Caco-2 (cell line): Measurements from ENCODE around the gene DGKB. TPM values are rescaled to one million over a fixed set of nuclear protein-coding genes. Genes with fewer than 3 reads are reported as not detected.
A peak's percentile ranks its signal among the peaks of the same experiment; 100 is the strongest.

Source experiments
- BruUV-seq: library from RNA; stranded (reverse); fragments of 400-500 nt; replicated peaks from 2 replicates; lab custom pipeline; 2021; lab: Mats Ljungman, UMichigan
- CTCF ChIA-PET: fragments of 300-600 bp; sonication (Branson Sonifier 250); formaldehyde crosslinking; loops from one replicate; lab custom pipeline; 2022; ENCODE audit warnings: antibody characterized with exemption; lab: Charles Lee
- POLR2A ChIA-PET: fragments of 300-600 bp; sonication (Branson Sonifier 250); formaldehyde crosslinking; loops from one replicate; lab custom pipeline; 2022; ENCODE audit warnings: antibody characterized with exemption; lab: Charles Lee
- DNase-seq, 2 experiments: peaks; one replicate each; pipeline versions ENCODE4 v3.0.0 to v3.0.0-alpha.2; 2020 to 2022
- H3K27me3 ChIP-seq: replicated peaks from 2 replicates; pipeline ENCODE4 v1.6.0; 2011; ENCODE audit warnings: low read length; ENCODE audit not compliant: control insufficient read depth, insufficient read depth
- H3K36me3 ChIP-seq: 2 replicates; pipeline ENCODE4 v1.5.1; 2011; ENCODE audit warnings: low read length; ENCODE audit not compliant: control insufficient read depth, insufficient read depth
- H3K4me1 ChIP-seq: fragments of 250-450 bp; sonication (Bioruptor Pico); 2 replicates; pipeline ENCODE4 v1.5.1; 2020; ENCODE audit warnings: mild to moderate bottlenecking
- H3K4me3 ChIP-seq: 2 replicates; pipeline ENCODE4 v1.5.1; 2011; ENCODE audit warnings: low read depth, mild to moderate bottlenecking, control low read depth, low read length
- H3K9me3 ChIP-seq: fragments of 250-450 bp; sonication (Bioruptor Pico); 2 replicates; pipeline ENCODE4 v1.5.1; 2020; ENCODE audit warnings: mild to moderate bottlenecking, moderate library complexity
- H3K27ac Mint-ChIP-seq: one replicate; pipeline ENCODE4 v1.8.0; 2022; ENCODE audit warnings: mixed read lengths; ENCODE audit not compliant: unreplicated experiment
- H3K27me3 Mint-ChIP-seq: one replicate; pipeline ENCODE4 v1.8.0; 2022; ENCODE audit warnings: mixed read lengths; ENCODE audit not compliant: insufficient read depth, unreplicated experiment
- H3K36me3 Mint-ChIP-seq: one replicate; pipeline ENCODE4 v1.8.0; 2022; ENCODE audit warnings: mild to moderate bottlenecking, mixed read lengths; ENCODE audit not compliant: insufficient read depth, unreplicated experiment
- H3K4me1 Mint-ChIP-seq: one replicate; pipeline ENCODE4 v1.8.0; 2022; ENCODE audit warnings: low read depth, mixed read lengths; ENCODE audit not compliant: unreplicated experiment
- H3K4me3 Mint-ChIP-seq: one replicate; pipeline ENCODE4 v1.8.0; 2022; ENCODE audit warnings: mild to moderate bottlenecking, moderate library complexity, mixed read lengths; ENCODE audit not compliant: unreplicated experiment
- H3K9me3 Mint-ChIP-seq: one replicate; pipeline ENCODE4 v1.8.0; 2022; ENCODE audit warnings: mixed read lengths; ENCODE audit not compliant: unreplicated experiment
- CTCF ChIP-seq, 2 experiments: fragments of 200-600 bp in 1 of 2; IDR thresholded peaks; 1 replicate in 1 of 2; 2 replicates in 1 of 2; pipeline versions ENCODE4 v1.5.1 to v1.8.0; 2011 to 2022; ENCODE audit warnings: antibody characterized with exemption in 1 of 2, control low read depth in 1 of 2, inconsistent platforms in 1 of 2, low read depth in 1 of 2, low read length in 1 of 2, mild to moderate bottlenecking in 1 of 2, moderate library complexity in 1 of 2; ENCODE audit not compliant: insufficient read depth in 1 of 2, severe bottlenecking in 1 of 2, unreplicated experiment in 1 of 2
- intact Hi-C: fragments of 100-400 bp; cut with micrococcal nuclease; formaldehyde crosslinking; loops from one replicate; pipeline ENCODE4 v1.10.0; 2022; ENCODE audit not compliant: unreplicated experiment
- total RNA-seq: library from RNA; stranded (reverse); gene quantifications from 2 replicates; pipeline ENCODE4 v1.2.3, GENCODE V29; 2022

DGKB gene
- total RNA-seq, 1 experiment from 2014 or later, result 0.39 TPM

DNA sequence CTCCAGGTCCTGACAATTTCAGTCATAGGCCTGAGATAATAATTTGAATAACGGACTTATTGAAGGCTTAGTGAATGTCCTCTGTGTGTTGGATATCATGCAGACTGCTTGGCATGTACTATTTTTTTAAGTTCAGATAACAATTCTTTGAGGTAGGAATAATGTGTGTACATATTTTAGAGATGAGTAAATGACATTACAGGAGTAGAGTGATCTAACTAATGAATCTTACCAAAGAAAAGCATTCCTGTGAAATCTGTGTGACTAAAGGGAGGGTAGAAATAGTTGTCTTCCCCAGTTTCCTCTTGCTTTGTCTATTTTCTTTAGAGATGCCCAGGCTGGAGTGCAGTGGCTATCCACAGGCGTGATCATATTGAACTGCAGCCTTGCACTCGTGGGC, 521.2 kb downstream of the DGKB start:
- TF ChIP-seq CTCF (IDR thresholded peaks at IDR 0.05; ENCODE audit: insufficient read depth in 1 of 2, low read depth in 1 of 2, low read length in 1 of 2, severe bottlenecking in 1 of 2, unreplicated experiment in 1 of 2), result no peak
- Histone ChIP-seq H3K4me3 (no peak overlapping the region), H3K4me1 (no peaks in the 10 kb centered on the region; the same call in 1 of the 2 replicates), H3K36me3 (no peaks in the 10 kb centered on the region), H3K27me3 (no peaks in the 10 kb centered on the region), H3K9me3 (no peaks in the 10 kb centered on the region)
- no peak overlapping the region for H3K27ac Mint-ChIP-seq
- H3K4me3 Mint-ChIP-seq, result no peak overlapping the region
- H3K36me3 Mint-ChIP-seq, result no peaks in the 10 kb centered on the region
- CTCF ChIA-PET, result no interaction called here
- no peaks in the 10 kb centered on the region for H3K4me1 Mint-ChIP-seq
- POLR2A ChIA-PET, result no interaction called here
- intact Hi-C loops, result no loop called here
- DNase-seq, result no peak
- no TSS peak for BruUV-seq
- H3K9me3 Mint-ChIP-seq, result no peaks in the 10 kb centered on the region
- H3K27me3 Mint-ChIP-seq, result no peaks in the 10 kb centered on the region

- H3K36me3 Mint-ChIP-seq, result no peaks in the 10 kb centered on the region
- no peak for TF ChIP-seq CTCF (IDR thresholded peaks at IDR 0.05; ENCODE audit: insufficient read depth in 1 of 2, low read depth in 1 of 2, low read length in 1 of 2, severe bottlenecking in 1 of 2, unreplicated experiment in 1 of 2)
- no TSS peak for BruUV-seq
- H3K36me3 ChIP-seq, result no peaks in the 10 kb centered on the region
- H3K4me3 Mint-ChIP-seq, result no peak overlapping the region
- H3K27me3 Mint-ChIP-seq, result no peaks in the 10 kb centered on the region
- no peak overlapping the region for H3K4me3 ChIP-seq
- ChIA-PET CTCF (interaction anchor here (0.6 kb wide), 1 partner anchor 238 kb away, joined by 3 read pairs; no protein-coding TSS in a partner anchor), POLR2A (no interaction called here)
- no peaks in the 10 kb centered on the region for H3K9me3 ChIP-seq
- peak; percentile 15 to 34 for DNase-seq
- intact Hi-C loops, result no loop called here
- no peak overlapping the region for H3K27ac Mint-ChIP-seq
- no peaks in the 10 kb centered on the region for H3K4me1 Mint-ChIP-seq
- no peaks in the 10 kb centered on the region for H3K9me3 Mint-ChIP-seq
- no peaks in the 10 kb centered on the region for H3K27me3 ChIP-seq
- H3K4me1 ChIP-seq, result no peaks in the 10 kb centered on the region; the same call in 1 of the 2 replicates
These were observed 521.7 kb downstream of the DGKB start for GRCh38 chr7:14380881-14381280.

DNA sequence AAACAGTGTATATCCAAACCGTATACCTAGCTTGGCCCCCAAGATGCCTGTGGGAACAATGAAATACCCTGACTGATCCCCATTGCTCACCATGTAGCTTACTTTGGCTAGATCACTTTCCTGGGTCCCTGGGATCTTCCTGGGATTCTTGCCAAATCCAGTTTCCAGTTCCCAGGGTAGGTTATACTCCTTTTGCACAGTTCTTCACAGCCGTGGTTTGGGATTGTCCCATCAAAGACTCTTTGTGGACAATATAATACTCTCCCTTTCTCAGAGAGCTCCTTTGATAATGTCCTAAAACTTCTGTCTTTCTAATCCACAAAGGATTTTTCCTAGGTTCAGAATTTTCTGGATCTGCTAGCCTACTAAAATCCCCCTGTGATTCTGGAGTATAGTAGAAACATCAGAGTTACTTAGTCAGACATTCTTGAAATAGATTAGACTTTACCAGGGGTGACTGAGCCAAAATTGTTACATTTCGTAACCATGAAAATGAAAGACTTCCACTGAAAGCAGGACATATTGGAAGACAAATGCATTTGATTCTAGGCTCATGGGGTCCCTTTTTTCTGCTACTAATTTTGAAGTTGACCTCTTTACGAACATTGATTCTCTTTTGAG, 524.8 kb downstream of the DGKB start:
- H3K27me3 Mint-ChIP-seq, result peaks cover 9% of the 10 kb centered on the region
- Histone ChIP-seq H3K4me3 (no peak overlapping the region), H3K4me1 (no peaks in the 10 kb centered on the region; the same call in 1 of the 2 replicates), H3K9me3 (no peaks in the 10 kb centered on the region), H3K27me3 (no peaks in the 10 kb centered on the region), H3K36me3 (no peaks in the 10 kb centered on the region)
- no peak overlapping the region for H3K27ac Mint-ChIP-seq
- TF ChIP-seq CTCF (IDR thresholded peaks at IDR 0.05; ENCODE audit: insufficient read depth in 1 of 2, low read depth in 1 of 2, low read length in 1 of 2, severe bottlenecking in 1 of 2, unreplicated experiment in 1 of 2), result no peak
- intact Hi-C loops, result no loop called here
- no peak for DNase-seq
- H3K36me3 Mint-ChIP-seq, result no peaks in the 10 kb centered on the region
- no peak overlapping the region for H3K4me3 Mint-ChIP-seq
- CTCF ChIA-PET, result no interaction called here
- no peaks in the 10 kb centered on the region for H3K4me1 Mint-ChIP-seq
- POLR2A ChIA-PET, result no interaction called here
- no peaks in the 10 kb centered on the region for H3K9me3 Mint-ChIP-seq
- no TSS peak for BruUV-seq
